Measurements from ENCODE around the gene RBFOX2. TPM values are rescaled to one million over a fixed set of nuclear protein-coding genes. Genes with fewer than 3 reads are reported as not detected.

RBFOX2 gene
- total and polyA plus RNA-seq, 2 of the 8 experiments (the other 6 are each of a cell fraction or from before 2014, with no cell fraction given): 121 to 122 TPM

DNA sequence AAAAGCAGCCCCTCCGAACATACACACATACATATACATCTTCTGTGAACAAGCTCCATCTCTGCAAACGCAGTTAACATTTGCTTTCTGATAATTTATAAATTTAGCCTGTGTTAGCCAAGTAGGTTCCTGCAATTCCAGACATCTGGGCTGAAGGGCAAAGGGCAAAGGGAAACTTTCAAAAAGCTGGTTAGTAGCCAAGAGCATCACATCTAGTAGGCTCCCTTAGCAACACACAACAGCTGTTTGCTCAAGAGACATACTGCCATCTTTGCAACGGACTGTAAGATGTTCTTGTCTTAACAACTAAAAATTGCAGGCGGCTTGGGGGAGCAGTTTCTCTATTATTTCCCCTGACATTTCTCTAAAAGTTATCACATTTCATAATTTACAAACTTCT, 134.9 kb downstream of the RBFOX2 start:
- Histone ChIP-seq H3K56ac (replicated peaks; ENCODE audit: insufficient read length, low read depth, low read length) (no peak overlapping the region), H3K27ac (ENCODE audit: low read depth, low read length) (no peak overlapping the region), H4K5ac (ENCODE audit: insufficient read length, low read depth, low read length) (no peak overlapping the region), H3K9ac (replicated peaks in 1 of 4; ENCODE audit: extremely low read depth in 1 of 4, low read depth in 3 of 4, low read length in 3 of 4) (no peak overlapping the region), H4K8ac (ENCODE audit: extremely low read depth, insufficient read depth, low read length) (no peak overlapping the region), H3K23me2 (ENCODE audit: low read depth, low read length) (no peaks in the 10 kb centered on the region), H3K36me3 (ENCODE audit: control insufficient read depth in 2 of 4, insufficient read depth in 4 of 4, low read length in 3 of 4) (no peaks in the 10 kb centered on the region), H3K79me2 (ENCODE audit: control insufficient read depth in 1 of 2, insufficient read depth in 2 of 2, low read length in 2 of 2) (peaks cover 0 to 77% of the 10 kb centered on the region in 2 experiments; a peak in 2 of 4 replicates), H3K18ac (ENCODE audit: extremely low read depth, low read length) (no peak overlapping the region), H3K9me3 (ENCODE audit: insufficient read depth in 2 of 2, low read depth in 1 of 2, low read length in 1 of 2) (no peaks in the 10 kb centered on the region), H3K4me3 (ENCODE audit: extremely low read depth in 1 of 4, insufficient read depth in 2 of 4, low read depth in 3 of 4, low read length in 4 of 4) (no peak overlapping the region), H4K91ac (replicated peaks; ENCODE audit: insufficient read length, low read length) (no peak overlapping the region), H3K23ac (ENCODE audit: insufficient read length) (no peak overlapping the region), H2BK120ac (replicated peaks; ENCODE audit: low read depth, low read length) (no peak overlapping the region), H3K4ac (replicated peaks; ENCODE audit: insufficient read length, low read depth, low read length) (no peak overlapping the region), H3K27me3 (replicated peaks in 1 of 4; ENCODE audit: control insufficient read depth in 3 of 4, extremely low read depth in 1 of 4, insufficient read depth in 3 of 4, low read length in 3 of 4) (no peaks in the 10 kb centered on the region), H2BK12ac (ENCODE audit: low read depth, low read length) (no peak overlapping the region), H2BK5ac (ENCODE audit: low read depth, low read length) (no peak overlapping the region), H2BK20ac (ENCODE audit: low read length) (no peak overlapping the region), H2BK15ac (ENCODE audit: low read length) (no peak overlapping the region), H3K4me2 (ENCODE audit: insufficient read depth in 1 of 2, low read depth in 2 of 2, low read length in 2 of 2) (no peak overlapping the region), H4K20me1 (replicated peaks in 1 of 2; ENCODE audit: control insufficient read depth in 1 of 2, insufficient read depth in 2 of 2, low read length in 2 of 2) (no peaks in the 10 kb centered on the region), H2AK5ac (ENCODE audit: low read depth, low read length) (no peak overlapping the region), H3K79me1 (ENCODE audit: low read depth, low read length) (peaks cover 12% of the 10 kb centered on the region; the same call in 1 of the 2 replicates), H3K4me1 (replicated peaks in 1 of 4; ENCODE audit: control insufficient read depth in 3 of 4, insufficient read depth in 4 of 4, low read length in 3 of 4) (peaks cover 2 to 22% (median 7%) of the 10 kb centered on the region in 4 experiments; a peak in 4 of 7 replicates), H3K14ac (ENCODE audit: insufficient read length) (no peak overlapping the region), H2AFZ (ENCODE audit: low read length) (no peak overlapping the region)
- CTCF ChIA-PET (ENCODE audit: partially characterized antibody): interaction anchor here (0.6 to 1.4 kb wide), 8 partner anchors 10 to 173 kb away, joined by 3 to 9 read pairs (median 3); no protein-coding TSS in a partner anchor
- WGBS, 2 experiments (ENCODE audit: extremely low coverage in 1 of 2, insufficient coverage in 1 of 2, insufficient read length in 1 of 2, insufficient replicate concordance in 2 of 2, low coverage in 1 of 2, low lambda C conversion rate in 2 of 2, missing lambda C conversion rate in 1 of 2): 88% methylated on average over 4 of the region's 4 CpGs; no CpG with 5 or more reads in 1 of the 2 experiments
- POLR2A ChIA-PET (ENCODE audit: partially characterized antibody): interaction anchor here (0.6 kb wide), 1 partner anchor 17 kb away, joined by 3 read pairs; no protein-coding TSS in a partner anchor
- TF ChIP-seq PHF8 (conservative IDR thresholded peaks at IDR 0.05; ENCODE audit: low read depth, low read length) (no peak), EGR1 (IDR thresholded peaks at IDR 0.05; ENCODE audit: borderline replicate concordance, low read depth, low read length) (no peak)
- DNase-seq (ENCODE audit: low read depth in 1 of 2, low spot score in 2 of 2) (no peak), FAIRE-seq (no peak)

Data from H1 (cell line).